ENCODE measurements around the gene SIL1.

The SIL1 gene

GRCh38 chr5:138949223-138949574 lies 249.0 kb downstream of the SIL1 start:
- TF ChIP-seq CTCF (conservative IDR thresholded peaks at IDR 0.05; ENCODE audit: low read depth, low read length), result no peak
- H3K4me3 ChIP-seq (ENCODE audit: low read depth, low read length), result no peak overlapping the region
- DNase-seq (ENCODE audit: low read depth), result no peak

GRCh38 chr5:138948471-138949222 lies 249.5 kb downstream of the SIL1 start:
- no peak for TF ChIP-seq CTCF (conservative IDR thresholded peaks at IDR 0.05; ENCODE audit: low read depth, low read length)
- peak; percentile 50 for DNase-seq (ENCODE audit: low read depth)
- no peak overlapping the region for H3K4me3 ChIP-seq (ENCODE audit: low read depth, low read length)

GRCh38 chr5:138947780-138948179 lies 250.4 kb downstream of the SIL1 start:
- DNase-seq (ENCODE audit: low read depth), result no peak
- H3K4me3 ChIP-seq (ENCODE audit: low read depth, low read length), result no peak overlapping the region
- TF ChIP-seq CTCF (conservative IDR thresholded peaks at IDR 0.05; ENCODE audit: low read depth, low read length), result no peak

- no peak for TF ChIP-seq CTCF (conservative IDR thresholded peaks at IDR 0.05; ENCODE audit: low read depth, low read length)
- no peak for DNase-seq (ENCODE audit: low read depth)
- no peak overlapping the region for H3K4me3 ChIP-seq (ENCODE audit: low read depth, low read length)
Measured at GRCh38 chr5:138946831-138947560, 251.2 kb downstream of the SIL1 start.

- DNase-seq (ENCODE audit: low read depth), result no peak
- H3K4me3 ChIP-seq (ENCODE audit: low read depth, low read length), result no peak overlapping the region
- TF ChIP-seq CTCF (conservative IDR thresholded peaks at IDR 0.05; ENCODE audit: low read depth, low read length), result no peak
Measured at GRCh38 chr5:138946241-138946623, 251.9 kb downstream of the SIL1 start.

GRCh38 chr5:138945421-138946240 lies 252.5 kb downstream of the SIL1 start:
- no peak for DNase-seq (ENCODE audit: low read depth)
- peak; percentile 14 for TF ChIP-seq CTCF (conservative IDR thresholded peaks at IDR 0.05; ENCODE audit: low read depth, low read length)
- H3K4me3 ChIP-seq (ENCODE audit: low read depth, low read length), result no peak overlapping the region

All from choroid plexus epithelial cell (primary cell).